HG03460 (cell line): ENCODE data around the gene PLA2G2C.

Experiments
- ATAC-seq: cut with Tn5 transposase; IDR thresholded peaks from one replicate; pipeline ENCODE4 v1.9.1; 2021; ENCODE audit not compliant: unreplicated experiment

The PLA2G2C gene

DNA sequence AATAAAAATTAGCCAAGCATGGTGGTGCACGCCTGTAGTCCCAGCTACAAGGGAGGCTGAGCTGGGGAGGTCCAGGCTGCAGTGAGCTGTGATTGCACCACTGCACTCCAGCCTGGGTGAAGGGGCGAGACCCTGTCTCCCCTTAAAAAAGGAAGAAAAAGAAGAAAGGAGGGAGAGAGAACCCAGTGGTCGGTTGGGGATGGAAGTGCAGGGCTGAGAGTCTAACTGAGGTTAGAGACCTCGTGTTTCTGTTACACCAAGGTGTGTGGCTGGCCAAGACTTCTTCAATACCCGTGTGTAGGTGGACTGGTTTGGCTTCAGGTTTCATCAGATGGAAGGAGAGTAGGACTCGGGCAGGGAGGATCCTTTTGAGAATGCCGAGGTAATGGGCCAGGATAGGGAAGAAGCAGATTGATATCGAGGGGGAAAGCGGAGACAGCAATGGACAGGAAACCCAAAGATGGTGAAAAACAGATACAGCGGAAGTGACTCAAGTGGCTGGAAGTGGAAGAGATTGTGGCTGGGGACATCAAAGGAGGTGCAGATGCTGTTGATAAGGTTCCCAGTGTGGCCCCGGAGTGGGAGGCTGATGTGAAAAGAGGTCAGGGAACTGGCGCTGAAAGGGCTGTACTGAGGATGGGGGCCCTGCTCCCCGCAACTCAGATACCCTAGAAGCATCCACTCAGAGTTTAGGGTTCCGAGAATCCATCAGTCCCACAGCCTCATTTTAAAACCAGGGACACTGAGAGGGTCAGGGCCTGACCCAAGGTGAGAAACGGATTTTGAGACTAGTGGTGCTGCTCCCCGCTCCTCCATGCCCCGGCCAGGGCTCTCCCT is 1.1 kb downstream of the PLA2G2C start:
- no peak for ATAC-seq

DNA sequence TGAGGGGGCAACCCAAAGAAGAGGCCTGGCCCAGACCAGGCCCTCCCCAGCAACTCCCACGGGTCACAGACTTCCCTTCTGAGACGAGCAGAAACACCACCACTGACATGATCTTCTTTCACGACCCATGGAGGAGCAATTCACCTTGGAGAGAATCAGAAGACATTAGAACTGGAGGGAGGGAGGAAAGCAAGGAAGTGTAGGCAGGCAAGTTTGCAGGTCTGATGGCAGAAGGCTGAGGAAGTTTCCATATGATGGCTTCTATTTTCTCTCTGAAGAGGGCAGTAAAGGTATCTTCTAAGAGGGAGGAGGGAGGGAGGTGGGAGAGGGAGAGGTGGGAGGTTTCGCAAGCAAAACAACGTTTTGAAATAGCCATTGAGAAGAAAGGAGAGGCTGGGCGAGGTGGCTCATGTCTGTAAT is 1.8 kb downstream of the PLA2G2C start:
- no peak for ATAC-seq

DNA sequence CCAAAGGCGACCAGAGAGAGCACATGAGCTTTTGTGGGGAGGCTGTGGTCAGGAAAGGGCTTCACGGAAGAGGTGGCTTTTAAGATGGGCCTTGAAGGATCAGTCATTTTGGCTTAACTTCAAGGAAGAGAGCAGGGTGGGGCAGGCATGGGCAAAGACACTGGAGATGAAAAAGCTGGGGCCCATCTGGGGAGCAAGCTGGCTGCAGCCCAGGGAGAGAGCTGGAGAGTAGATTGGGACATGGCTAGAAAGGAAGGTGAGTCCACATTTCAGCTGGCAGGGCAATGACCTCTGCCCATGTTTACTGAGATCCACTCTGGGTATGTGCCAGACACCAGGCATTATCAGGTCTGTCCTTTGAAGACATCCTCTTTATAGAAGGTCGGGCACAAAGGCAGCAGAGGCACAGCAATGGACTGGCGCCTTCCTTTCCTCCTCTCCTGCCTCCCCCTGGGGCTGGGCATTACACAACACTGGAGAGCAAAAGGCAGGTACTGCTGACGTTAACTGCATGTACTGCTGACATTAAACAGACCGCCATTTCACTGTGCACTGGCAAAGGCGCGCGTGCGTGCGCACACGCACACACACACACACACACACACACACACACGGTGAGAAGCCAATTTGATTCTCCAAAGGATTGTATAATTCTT is 2.6 kb downstream of the PLA2G2C start:
- no peak for ATAC-seq

DNA sequence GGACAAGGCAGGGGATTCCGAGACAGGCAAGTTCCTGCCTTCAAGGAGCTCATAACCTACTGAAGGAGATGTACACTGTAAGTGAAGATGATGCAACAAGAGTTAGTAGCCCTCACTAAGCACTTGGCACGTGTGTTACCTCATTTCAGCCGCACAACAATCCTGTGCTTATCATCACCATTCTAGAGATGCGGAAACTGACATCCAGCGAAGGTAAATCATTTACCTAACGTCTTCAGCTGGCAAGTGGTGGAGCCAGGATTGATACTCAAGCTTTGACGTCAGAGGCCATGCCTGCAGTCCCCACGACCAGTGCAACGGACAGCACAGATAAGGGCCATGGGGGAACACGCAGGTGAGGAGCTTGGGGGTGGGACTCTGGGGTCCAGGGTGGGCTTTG is 3.3 kb downstream of the PLA2G2C start:
- no peak for ATAC-seq

DNA sequence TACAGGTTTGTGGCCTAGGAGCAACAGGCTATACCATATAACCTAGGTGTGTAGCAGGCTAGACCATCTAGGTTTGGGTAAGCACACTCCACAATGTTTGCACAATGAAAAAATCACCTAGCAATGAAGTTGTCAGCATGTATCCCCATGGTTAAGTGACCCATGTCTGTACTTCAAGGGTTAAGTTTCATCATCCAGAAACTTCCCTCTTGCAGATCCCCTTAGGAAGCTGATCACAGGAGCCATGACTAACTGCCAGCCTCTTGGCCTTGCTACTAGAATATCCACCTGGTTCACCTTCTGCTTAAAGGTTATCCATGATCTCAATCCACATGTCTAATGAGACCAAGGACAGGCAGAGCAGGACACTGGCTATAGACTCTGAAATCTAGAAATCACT is 3.9 kb downstream of the PLA2G2C start:
- no peak for ATAC-seq

DNA sequence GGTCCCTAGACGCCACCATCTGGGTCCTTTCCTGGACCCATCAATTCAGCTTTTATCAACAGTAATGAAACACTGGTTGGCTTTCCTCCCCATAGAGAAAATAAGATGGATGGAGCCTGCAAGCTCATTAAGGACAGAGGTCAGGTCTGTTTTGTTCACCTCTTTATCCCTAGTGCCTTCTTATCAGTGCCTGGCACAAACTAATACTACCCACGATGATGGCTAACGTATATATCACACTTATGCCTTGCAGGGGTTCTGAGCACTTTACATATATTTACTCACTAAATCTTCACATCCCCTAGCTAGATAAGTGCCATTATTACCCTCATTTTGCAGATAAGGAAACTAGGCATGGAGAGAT is 5.5 kb downstream of the PLA2G2C start:
- no peak for ATAC-seq

DNA sequence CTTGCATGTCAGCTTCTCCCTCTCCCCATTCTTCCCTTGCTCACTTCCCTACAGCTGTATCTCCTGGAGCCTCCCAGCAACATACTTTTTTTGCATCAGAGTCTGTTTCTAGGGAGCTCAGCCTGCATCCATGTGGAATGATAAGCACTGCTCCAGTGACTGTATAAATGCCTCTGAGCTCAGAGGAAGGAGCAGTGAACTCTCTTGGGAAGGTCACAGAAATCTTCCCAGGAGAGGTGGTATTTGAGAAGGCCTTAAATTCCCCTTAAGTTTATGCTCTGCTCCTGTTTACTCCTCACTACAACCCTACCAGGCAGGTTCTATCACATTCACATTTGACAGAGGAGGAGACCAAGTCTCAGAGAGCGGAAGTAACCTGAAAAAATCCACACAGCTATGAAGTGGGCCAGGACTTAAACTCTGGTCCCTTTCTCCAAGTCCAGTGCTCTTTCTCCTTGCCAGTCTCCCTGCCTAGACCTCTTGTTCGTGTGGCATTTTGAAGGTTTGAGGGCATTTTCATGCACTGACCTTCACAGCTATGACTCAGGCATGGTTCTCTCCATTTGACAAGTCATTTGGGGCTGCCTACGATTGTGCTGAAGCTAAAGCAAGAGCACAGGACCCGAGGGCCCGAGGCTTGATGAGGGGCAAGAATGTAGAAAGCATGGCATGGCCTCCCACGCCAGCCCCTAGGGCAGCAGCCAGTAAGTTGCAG is 6.0 kb downstream of the PLA2G2C start:
- ATAC-seq: no peak

DNA sequence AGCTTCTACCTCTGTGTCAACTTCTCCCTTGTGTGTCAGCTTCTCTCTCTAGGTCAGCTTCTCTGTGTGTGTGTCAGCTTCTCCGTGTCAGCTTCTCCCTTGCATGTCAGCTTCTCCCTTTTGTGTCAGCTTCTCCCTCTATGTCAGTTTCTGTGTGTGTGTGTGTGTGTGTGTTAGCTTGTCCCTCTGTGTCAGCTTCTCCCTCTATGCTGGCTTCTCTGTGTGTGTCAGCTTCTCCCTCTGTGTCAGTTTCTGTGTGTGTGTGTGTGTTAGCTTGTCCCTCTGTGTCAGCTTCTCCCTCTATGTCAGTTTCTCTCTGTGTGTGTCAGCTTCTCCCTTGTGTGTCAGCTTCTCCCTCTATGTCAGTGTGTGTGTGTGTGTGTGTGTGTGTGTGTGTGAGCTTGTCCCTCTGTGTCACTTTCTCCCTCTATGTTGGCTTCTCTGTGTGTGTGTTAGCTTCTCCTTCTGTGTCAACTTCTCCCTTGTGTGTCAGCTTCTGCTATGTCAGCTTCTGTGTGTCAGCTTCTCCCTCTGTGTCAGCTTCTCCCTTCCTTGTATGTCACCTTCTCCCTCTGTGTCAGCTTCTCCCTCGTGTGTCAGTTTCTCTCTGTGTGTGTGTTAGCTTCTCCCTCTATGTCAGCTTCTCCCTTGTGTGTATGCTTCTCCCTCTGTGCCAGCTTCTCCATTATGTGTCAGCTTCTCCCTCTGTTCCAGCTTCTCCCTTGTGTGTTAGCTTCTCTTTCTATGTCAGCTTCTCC is 6.8 kb downstream of the PLA2G2C start:
- no peak for ATAC-seq

DNA sequence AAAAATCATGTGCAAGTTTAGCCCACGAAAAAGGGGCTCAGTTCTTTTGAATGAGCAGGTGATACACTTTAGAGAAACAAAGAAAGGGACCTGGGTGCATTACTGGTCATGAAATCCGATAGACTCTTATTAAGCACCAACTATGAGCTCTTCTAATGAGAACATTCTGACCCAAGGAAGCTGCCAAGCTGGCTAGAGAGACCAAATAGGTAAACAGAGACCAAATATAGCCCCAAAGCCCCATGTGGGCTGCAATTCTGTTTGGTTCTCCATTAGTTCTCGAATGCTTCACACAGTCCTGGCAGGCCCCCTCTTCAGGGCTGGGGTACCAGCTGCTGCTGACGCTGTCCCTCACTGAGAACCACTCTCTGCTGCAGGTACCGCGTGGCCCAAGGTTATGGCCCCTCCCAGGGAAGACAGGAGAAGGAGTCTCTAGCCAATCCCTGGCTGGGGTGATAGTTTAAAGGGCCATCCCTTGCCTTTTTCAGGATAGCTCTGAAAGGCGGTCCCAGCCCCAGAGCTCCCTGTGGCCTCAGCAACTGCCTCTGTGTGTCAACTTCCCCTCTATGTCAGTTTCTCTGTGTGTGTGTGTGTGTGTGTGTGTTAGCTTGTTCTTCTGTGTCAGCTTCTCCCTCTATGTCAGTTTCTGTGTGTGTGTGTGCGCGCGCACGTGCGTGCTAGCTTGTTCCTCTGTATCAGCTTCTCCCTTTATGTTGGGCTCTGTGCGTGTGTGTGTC is 7.5 kb downstream of the PLA2G2C start:
- no peak for ATAC-seq

DNA sequence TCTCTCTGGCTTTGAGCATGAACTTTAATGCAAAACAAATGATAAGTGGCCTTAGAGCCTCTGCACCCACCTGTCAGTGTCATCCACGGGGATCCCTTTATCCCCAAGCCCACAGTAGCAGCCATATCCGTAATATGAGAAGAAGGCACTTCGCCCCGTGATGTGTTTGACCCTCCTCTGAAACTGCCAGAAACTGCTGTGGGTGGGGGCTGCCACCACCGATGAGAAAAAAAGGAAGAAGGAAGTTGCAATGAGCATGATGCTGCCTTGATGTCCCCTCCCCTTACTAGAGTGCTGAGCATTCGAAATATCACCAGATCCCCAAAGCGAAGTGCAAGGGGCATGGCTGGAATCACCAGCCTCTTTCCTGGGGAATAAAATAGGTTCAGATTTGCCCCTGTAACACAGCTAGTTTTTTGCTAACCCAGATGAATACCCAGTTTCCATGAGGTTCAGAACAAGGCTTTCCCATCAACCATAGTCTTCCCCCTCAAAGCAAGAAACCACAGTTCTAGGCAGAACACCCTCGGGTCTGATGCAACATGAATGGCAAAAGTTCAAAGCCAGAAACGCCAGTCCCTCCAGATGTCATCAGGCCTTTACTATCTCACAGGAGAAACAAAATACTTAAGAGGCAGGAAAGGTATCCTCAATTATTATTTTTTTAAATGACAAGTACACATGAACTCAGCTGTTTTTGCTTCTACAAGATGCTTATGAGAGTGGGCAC is 11.2 kb downstream of the PLA2G2C start:
- ATAC-seq: no peak

DNA sequence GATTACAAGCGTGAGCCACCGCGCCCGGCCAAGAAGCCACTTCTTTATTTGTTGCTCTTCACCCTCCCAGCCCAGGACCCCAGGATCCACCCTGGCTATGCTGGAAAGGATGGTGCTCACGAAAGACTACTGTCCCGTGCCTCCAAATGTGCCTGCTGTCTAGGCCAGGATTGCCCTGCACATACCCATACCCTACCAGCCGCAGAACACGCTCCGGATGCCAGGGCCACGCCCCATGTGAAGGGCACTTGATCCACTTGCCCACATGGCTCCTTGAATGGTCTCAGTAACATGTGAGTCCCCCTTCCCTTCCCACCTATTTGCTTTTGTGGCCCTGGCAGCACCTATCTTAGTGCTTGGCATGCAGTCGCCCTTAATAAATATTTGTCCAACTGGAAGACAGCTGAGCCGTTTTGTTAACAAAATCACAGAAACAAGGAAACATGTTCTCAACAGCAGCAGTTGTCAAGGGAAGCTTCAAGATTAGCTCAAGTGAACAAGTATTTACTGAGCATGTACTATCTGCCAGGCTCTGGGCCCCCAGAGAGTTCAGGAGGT is 14.2 kb downstream of the PLA2G2C start:
- no peak for ATAC-seq

DNA sequence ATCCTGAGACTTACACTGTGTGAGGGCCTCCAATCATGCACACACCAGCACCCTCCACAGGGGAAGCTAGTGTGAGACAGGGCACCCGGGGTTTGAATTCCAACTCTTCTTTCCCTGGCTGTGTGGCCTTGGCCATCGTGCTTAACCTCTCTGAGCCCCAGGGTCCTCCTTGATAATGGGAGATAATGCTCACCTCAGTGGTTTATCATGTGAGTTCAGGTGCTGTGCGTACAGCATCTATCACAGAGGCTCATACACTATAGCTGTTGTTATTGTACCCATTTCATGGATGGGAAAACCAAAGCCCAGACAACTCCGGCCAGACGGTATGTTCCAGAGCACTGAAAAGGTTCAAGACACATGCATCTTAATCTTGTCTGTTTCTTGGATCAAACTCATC is 16.4 kb downstream of the PLA2G2C start:
- ATAC-seq: no peak

DNA sequence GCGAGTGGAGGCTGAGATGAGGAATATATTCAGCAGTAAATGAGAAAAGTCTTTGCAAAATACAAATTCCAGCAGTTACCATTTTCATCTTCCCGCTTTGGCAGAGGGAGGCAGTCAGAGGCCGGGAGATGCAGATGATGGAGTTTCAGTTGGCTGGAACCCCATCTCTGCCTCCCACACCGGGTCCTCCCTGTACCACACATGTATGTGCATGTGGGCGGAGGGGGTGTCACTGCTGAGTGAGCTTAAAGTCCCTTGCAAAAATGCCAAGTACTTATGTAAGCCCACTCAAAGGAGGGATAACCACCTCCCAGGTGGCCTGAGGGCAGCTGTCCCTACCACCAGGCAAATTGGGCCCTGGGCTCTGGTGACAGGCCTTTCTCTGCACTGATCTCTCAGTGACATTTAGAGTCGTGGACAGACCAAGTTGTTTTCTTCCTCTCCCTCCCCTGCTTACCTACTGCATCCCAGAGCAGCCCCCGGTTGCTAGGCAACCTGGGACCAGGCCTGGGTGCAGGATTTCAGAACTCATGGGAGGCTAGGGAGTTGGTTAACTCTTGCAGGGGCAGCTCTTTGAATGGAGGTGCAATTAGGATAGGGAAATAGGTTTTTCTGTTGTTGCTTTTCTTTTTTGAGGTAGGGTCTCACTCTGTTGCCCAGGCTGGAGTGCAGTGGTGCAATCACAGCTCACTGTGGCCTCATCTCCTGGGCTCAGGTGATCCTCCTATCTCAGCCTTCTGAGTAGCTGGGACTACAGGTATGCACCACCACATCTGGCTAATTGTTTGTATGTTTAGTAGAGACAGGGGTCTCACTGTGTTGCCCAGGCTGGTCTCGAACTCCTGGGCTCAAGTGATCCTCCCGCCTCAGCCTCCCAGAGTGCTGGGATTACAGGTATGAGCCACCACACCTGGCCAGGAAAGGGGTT is 17.5 kb downstream of the PLA2G2C start:
- ATAC-seq: no peak

DNA sequence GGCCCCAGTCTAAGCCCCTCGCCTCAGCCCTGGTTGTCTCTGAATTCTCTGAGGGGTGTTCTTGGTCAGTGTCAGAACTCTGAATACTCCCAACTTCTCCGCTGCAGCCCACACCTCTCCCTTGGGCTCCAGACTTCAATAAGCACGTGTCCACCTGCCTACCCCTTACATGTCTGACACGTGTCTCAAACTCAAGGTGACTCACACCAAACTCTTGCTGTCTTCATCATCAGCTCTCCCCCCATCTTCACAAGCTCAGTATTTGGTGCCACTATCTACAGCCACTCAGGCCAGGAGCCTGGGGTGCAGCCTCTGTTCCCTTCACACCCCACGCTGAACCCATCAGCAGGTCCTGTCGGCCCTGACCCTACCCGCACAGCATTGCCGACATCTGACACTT is 19.2 kb downstream of the PLA2G2C start:
- no peak for ATAC-seq

DNA sequence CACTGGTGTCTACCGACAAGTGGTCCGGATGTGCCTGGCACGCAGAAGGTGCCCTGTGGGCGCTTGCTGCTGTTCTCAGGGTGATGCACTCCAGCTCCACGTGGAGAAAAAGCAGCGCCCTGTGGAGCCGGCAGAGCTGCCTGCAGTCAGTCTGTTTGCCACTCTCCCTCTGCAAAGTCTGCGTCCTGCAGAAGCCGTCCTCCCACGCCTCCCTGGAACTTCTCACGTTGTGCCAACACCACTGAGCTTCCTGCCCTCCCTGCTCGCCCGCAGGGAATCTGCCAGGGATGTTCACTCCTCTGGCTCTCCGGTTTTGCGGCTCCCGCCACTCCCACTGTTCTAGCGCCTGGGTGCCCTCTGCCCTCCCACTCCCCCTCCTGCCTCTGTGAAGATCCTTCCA is 20.3 kb downstream of the PLA2G2C start:
- ATAC-seq: no peak

DNA sequence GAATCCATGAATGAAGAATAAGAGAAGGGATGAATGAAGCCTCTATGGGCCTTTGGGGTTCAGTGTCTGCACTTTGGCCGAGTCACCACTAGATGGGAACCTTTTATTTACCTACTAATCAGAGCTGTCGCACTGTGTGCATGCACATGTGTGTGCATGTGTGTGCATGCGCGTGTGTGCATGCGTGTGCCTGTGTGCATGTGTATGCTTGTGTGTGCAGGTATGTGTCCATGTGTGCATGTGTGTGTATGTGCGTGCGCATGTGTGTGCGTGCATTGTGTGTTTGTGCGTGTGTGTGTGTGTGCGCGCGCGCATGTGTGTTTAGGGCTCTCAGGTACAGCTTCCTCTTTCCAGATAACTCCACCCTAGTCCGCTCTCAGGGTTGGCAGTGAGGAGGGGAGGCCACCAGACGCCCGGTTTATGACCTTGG is 20.8 kb downstream of the PLA2G2C start:
- ATAC-seq: no peak

DNA sequence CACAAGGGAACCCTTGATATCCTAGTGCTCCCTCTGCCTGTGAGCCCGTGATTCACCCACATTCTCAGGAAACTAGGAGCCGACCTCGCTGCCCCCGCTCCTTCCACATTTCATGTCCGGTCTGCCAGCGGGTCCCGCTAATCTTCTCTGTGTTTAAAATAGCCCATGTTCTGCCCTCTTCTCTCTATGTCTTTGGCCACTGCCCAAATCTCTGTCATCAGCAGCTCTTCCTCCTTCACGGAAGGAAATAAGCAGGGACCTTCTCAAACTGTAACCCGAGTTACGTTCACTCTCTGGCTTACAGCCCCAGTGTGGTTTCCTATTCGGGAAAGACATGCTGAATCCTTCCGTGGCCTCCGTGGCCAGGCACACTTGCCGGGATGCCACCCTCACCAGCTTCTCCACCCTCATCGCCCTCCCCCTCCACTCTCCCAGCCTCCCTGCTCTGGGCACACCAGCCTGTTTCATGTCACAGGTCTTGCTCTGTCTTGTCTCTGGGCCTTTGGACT is 21.6 kb downstream of the PLA2G2C start:
- ATAC-seq: no peak

DNA sequence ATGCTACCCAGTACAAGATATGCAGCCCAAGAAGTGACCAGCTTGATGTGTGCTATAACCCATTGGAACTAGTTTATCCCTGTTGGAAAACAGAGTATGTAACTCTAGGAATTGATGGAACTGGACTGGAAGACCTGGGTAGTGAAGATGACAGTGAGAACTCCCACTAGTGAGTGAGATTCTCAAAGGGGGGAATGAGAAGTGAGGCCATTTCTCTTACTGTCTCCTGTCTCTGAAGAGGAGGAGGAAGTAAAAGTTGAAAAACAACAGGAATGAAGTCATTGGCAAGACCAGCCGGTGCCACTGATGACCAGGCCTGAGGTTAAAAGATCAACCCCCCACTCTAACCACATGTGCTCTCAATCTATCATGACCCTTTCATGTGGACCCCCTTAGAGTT is 26.3 kb downstream of the PLA2G2C start:
- no peak for ATAC-seq
